Thyroid gland (tissue), 4 donors: ENCODE measurements around the gene DDRGK1.

Experiments used
- CTCF ChIP-seq, 6 experiments: fragments of 200-600 bp in 3 of 6; fragments of 450-650 bp in 3 of 6; sonication (generic) in 3 of 6; IDR thresholded peaks; one replicate each; pipeline ENCODE4 v1.5.1; 2016 to 2019; ENCODE audit warnings: antibody characterized with exemption in 6 of 6, mild to moderate bottlenecking in 2 of 6, inconsistent platforms in 1 of 6, moderate library complexity in 1 of 6
- POLR2A ChIP-seq, 2 donors: fragments of 450-650 bp; IDR thresholded peaks; one replicate each; pipeline ENCODE4 v1.6.1; 2017; ENCODE audit warnings: antibody characterized with exemption in 2 of 2, mild to moderate bottlenecking in 2 of 2, moderate library complexity in 1 of 2

GRCh38 chr20:3231116-3231515 is 26.6 kb upstream of the DDRGK1 start:
- TF ChIP-seq CTCF (IDR thresholded peaks at IDR 0.05) (no peak), POLR2A (IDR thresholded peaks at IDR 0.05) (no peak)
